NCI-H2171 treated with DMSO at 0.1 percent for 48 hours (cell line): ENCODE measurements around the gene CDC20B.
"Not testable (repeated sequence)": the region's sequence is repeated elsewhere in the genome, so short reads cannot be mapped to it uniquely, and the experiment has no call there.

ENCODE experiments used
- DNase-seq: peaks from one replicate; lab custom pipeline; 2025; lab: John Stamatoyannopoulos, UW

Gene CDC20B

DNA sequence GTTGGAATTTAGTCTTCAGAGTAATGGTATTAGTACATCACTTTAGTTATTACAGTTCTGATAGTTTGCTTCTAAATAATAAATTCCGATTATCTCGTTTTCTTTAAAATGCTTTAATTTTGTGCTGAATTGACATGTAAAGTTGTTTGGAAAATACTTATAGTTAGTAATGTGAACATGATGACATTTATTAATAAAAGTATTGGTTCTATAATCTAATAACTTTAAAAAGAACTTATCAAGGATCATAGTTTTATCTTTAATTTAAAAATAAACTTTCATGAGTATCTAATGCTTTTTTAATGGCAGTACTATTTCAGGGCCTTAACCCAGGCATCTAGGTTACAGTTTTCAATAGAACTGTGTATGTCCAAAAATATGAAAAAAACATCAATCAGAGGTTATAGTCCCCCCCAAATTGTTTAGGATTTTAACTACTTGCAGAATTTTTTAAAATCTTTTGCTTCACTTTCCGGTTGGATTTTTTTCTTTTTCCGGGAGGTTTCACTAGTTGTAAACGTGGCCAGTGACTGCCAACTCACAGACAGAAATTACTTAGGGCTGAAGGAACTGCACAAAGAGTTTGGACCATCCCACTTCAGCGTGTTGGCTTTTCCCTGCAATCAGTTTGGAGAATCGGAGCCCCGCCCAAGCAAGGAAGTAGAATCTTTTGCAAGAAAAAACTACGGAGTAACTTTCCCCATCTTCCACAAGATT lies 12.3 kb downstream of the CDC20B start:
- DNase-seq, result no peak

GRCh38 chr5:55159763-55160492 lies 13.0 kb downstream of the CDC20B start, which contains the start of gene GPX8:
GPX8 (plus strand) TSS chr5:55160171; CDS start chr5:55160193, 22 bp downstream.
- peak; percentile 96 for DNase-seq

DNA sequence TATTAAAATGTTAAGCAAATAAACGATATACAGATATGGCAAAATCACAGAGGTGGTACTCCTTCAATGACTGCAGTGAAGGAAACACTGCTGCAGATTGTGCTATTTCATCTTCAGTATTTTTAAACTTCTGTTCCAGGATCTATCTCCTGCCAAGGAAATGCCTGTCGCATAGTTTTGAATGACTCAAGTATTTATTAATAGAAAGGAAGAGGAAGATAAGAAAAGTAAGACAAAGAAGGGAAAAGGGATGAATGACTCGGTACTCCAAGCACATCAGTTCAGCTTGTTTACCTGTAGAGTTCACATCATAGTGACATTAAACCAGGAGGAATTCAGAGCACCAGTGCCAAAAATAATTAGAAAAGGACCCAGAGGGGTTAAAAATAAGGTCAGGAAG lies 18.1 kb downstream of the CDC20B start:
- DNase-seq, result no peak

DNA sequence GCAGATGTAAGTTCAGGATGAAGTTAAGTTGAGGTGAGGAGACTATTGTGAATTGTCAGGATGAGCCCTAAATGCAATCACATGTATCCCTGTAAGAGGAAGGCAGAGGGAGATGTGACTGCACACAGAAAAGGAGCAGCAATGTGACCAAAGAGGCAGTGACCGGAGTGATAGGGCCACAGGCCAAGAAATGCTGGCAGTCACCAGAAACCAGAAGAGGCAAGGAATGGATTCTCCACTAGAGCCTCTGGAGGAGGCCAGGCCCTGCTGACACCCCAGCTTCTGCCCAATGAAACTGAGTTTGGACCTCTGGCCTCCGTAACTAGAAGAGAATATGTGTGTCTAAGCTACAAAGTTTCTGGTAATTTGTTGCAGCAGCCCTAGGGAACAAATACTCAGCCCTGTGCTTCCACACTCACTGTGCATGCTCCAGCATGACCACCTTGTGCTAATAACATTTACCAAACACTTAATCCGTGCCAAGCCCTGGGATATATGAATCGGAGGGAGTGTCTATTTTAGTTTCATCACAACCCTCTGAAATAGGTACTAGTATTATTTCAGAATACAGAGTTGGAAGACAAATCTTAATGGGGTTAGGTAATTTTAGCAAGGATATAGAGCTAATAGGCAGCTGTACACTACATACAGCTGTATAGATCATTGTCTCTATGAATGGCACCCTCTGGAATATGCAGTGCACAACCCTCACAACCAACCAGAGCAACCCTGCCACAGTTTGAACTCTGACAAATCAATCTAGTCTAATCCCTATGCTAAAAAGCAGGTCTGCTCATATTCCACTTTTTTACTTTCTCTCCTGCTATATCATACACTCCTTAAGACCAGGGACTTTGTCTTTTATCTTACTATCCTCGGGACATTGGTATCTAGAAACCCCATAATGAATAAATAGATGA lies 20.8 kb downstream of the CDC20B start:
- DNase-seq, result no peak

DNA sequence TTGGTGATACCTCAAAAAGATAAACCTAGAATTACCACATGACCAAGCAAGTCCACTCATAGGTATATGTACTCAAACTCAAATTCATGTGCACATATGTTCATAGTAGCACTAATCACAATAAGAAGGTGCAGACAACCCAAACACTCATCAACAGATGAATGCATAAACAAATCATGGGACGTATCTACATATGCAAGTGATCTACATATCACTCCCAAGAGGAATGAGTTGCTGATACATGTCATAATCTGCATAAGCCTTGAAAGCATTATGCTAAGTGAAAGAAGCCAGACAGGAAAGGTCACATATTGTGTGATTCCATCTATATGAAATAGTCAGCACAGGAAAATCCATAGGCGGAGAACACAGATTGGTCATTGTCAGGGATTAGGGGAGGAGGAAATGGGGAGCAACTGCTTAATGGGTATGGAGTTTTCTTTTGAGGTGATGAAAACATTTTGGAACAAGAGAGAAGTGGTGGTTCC lies 23.6 kb downstream of the CDC20B start:
- DNase-seq, result no peak

DNA sequence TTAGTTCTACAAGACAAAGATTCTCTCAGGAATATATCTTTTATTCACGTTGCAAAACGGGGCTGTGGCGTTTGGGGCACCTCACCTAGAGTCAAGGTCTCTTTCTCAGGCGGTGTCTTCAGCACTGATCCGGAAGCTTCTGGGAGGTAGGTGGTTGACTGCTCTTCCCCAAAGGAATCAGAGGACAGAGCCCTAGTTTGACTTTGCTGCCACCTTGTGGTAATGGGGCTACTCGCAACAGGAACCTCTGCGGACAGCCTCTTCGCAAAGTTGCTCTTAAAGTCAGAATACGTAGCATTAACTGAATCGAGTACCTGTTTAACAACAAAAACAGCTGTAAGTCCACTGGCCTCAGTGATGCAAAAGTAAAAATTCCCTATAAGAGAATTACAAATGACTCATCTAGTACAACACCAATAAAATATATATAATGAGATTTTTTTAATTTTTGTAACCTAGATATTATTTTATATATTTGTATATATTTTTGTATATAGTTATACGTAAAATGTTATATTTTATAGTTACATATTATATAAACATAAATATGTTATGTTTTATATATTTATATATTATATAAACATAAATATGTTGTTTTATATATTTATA lies 26.3 kb downstream of the CDC20B start:
- peak; percentile 96 for DNase-seq

DNA sequence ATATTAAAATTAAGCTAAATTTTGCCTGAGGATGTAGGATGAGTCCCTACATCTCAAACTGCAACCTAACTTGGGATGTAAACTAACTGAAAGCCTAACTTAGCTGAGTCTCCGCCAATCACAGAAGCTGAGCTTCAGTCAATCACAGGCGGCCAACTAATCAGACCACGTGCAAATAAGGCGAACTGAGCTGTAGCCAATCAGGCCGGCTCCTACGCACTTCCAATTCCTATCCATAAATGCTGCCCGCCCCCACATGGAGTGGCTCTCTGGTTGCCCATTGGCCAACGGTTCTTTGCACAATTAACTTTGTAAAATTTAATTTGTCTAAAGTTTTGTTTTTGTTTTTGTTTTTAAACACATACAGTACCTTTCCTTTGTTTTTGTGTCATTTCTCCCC lies 26.9 kb downstream of the CDC20B start:
- DNase-seq, result no peak

GRCh38 chr5:55143624-55144023 lies 29.4 kb downstream of the CDC20B start:
- no peak for DNase-seq

DNA sequence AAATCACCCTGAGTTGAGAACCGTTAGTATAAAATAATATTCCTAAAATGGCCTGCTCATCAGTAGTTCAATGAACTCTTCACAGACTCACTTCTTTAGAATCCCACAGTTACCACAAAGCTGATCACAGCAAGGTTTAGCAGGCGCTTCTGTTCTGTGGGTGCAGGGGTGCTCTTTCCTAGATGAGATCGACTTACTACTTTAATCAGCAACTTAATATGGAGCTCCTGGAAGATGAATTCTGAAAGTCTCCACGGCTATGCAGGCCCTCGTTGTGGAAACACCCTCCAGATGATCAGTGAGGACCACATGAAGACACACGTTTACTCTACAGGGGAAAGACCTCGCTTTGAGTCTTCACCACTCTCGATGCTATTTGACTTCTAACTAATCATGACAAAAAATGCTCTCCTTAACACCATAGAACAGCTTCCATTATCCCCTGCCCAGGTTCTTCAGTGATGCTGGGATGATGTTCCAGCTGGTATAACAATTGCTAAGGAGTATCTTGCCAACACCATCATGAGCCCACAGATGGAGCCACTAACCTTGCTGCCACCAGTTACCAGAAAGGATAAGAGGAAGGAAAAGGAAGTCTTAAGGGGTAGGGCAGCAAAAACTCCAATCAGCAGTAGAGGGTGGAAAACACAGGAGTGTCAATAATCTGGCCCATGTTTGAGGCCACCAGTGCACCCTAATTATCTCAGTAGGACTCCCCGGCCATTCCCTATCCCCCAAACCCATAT lies 30.9 kb downstream of the CDC20B start:
- no peak for DNase-seq

GRCh38 chr5:55140908-55141665 lies 31.9 kb downstream of the CDC20B start:
- DNase-seq, result no peak

- no peak for DNase-seq
Measured at GRCh38 chr5:55136521-55136920, 36.5 kb downstream of the CDC20B start.

GRCh38 chr5:55134053-55134722 lies 38.8 kb downstream of the CDC20B start:
- DNase-seq, result peak; percentile 71

DNA sequence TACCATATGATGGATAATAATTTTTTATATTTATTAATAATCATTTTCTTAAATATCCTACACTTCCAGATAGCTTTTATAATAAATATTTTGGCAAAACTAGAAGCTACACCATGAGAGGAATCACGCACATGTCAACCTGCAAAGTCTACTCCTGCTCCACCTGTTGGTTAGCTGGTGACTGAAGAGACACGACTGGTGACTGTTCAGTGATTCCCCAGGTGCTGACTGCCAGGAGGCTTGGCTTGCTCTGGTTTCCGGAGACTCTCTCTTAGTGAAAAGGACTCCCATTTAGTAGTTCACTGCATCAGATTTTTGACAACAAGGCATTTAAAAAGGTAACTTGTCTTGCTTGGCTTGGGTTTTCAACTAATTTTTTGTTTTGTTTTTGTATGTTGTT lies 49.6 kb downstream of the CDC20B start:
- no peak for DNase-seq

- no peak for DNase-seq
Measured at GRCh38 chr5:55114061-55114460, 58.9 kb downstream of the CDC20B start.

DNA sequence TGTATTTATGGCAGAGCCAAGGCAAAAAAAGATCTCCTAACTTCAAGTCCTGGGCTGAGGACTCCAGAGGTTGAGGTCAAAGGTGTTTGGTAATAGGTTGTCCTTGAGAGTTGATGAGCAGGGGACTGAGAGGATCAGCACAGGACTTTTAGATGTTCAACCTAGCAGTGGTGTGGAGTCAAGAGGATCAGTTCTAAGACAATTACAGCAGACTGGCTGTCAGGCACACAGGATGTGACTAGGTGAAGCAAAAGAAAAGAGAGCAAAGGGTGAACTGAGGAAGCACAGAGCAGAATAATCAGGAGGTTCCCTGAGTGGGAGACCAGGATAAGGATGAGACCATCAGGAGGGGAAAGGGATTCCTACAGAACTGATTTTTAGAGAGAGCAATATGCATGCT lies 59.6 kb downstream of the CDC20B start:
- no peak for DNase-seq

DNA sequence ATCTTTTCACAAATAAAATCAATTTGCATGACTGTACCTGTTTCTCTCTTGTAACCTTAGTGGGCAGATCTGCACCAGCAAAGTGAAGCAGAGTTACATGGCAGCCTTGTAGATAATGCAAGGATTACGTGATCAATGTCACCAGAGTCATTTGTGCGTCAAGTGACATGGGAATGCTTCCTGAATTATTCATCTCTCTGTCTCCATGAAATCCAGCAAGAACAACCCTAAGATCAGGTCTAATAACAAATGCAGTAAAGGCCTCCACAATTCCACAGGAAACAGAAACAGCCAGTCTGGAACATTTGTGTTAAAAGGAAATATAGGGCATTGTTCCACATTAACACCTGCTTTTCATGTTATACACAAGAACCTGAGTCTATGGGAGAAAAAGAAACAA lies 62.8 kb downstream of the CDC20B start:
- no peak for DNase-seq

DNA sequence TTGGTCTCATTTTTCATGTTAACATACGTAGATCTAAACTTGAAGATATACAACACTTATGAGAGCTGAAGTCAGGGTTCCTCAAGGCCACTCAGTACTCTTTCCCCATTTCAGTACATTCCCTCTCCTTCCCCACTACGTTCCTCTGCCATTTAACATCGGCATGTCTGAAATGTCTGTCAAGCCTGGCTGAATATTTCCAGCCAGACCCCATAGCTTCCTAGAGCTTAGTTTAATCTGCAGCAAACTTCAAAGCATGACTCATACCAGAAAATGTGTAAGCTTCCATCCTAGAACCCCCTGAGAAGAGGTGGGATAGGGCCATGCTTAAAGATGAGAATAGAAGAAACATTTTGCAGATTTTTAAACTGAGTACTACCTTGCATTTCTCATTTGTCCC lies 64.3 kb downstream of the CDC20B start:
- no peak for DNase-seq

- DNase-seq, result not testable (repeated sequence)
Measured at GRCh38 chr5:55105976-55106375, 67.0 kb downstream of the CDC20B start.

GRCh38 chr5:55104946-55105701 lies 67.9 kb downstream of the CDC20B start:
- DNase-seq, result no peak
